Gastroesophageal sphincter (tissue), 3 donors: ENCODE measurements around the gene IQSEC1.

ENCODE experiments used
- CTCF ChIP-seq, 4 experiments: fragments of 200-600 bp in 2 of 4; fragments of 450-650 bp in 2 of 4; sonication (generic) in 1 of 4; IDR thresholded peaks; one replicate each; pipeline ENCODE4 v1.5.1; 2017 to 2019; ENCODE audit warnings: antibody characterized with exemption in 4 of 4, mild to moderate bottlenecking in 2 of 4, moderate library complexity in 2 of 4
- POLR2A ChIP-seq, 2 donors: fragments of 450-650 bp; IDR thresholded peaks; one replicate each; pipeline ENCODE4 v1.6.1; 2017; ENCODE audit warnings: antibody characterized with exemption in 2 of 2, mild to moderate bottlenecking in 2 of 2, moderate library complexity in 1 of 2
- POLR2AphosphoS5 ChIP-seq: sonication (generic); formaldehyde crosslinking; IDR thresholded peaks from one replicate; pipeline ENCODE4 v1.6.1; 2017; ENCODE audit warnings: antibody characterized with exemption

GRCh38 chr3:12919205-12919604 lies 154.0 kb downstream of the IQSEC1 start:
- TF ChIP-seq CTCF (IDR thresholded peaks at IDR 0.05), result no peak
- TF ChIP-seq POLR2AphosphoS5, result no peak
- no peak for TF ChIP-seq POLR2A (IDR thresholded peaks at IDR 0.05)
